AG08395 (cell line): ENCODE measurements around the gene JAK1.
"Not testable (repeated sequence)": the region's sequence is repeated elsewhere in the genome, so short reads cannot be mapped to it uniquely, and the experiment has no call there.

Source experiments
- DNase-seq: peaks from one replicate; pipeline ENCODE4 v3.0.0; 2012; ENCODE audit warnings: mixed read lengths, low spot score

Gene JAK1

GRCh38 chr1:64836802-64837201, 129.5 kb downstream of the JAK1 start:
- no peak for DNase-seq

GRCh38 chr1:64834734-64835133, 131.6 kb downstream of the JAK1 start:
- peak; percentile 65 for DNase-seq

- DNase-seq = no peak
Measured at GRCh38 chr1:64830030-64830651, 136.2 kb downstream of the JAK1 start.

- DNase-seq = no peak
Measured at GRCh38 chr1:64829411-64830029, 136.8 kb downstream of the JAK1 start.

- DNase-seq = no peak
Measured at GRCh38 chr1:64828829-64829228, 137.5 kb downstream of the JAK1 start.

- no peak for DNase-seq
Measured at GRCh38 chr1:64826991-64827390, 139.4 kb downstream of the JAK1 start.

- peak; percentile 64 for DNase-seq
Measured at GRCh38 chr1:64823691-64824476, 142.5 kb downstream of the JAK1 start.

GRCh38 chr1:64822621-64823020, 143.7 kb downstream of the JAK1 start:
- DNase-seq = no peak

GRCh38 chr1:64820572-64820971, 145.8 kb downstream of the JAK1 start:
- not testable (repeated sequence) for DNase-seq

GRCh38 chr1:64817364-64817763, 149.0 kb downstream of the JAK1 start:
- DNase-seq = not testable (repeated sequence)

GRCh38 chr1:64814427-64814826, 151.9 kb downstream of the JAK1 start:
- no peak for DNase-seq

GRCh38 chr1:64811131-64811530, 155.2 kb downstream of the JAK1 start:
- DNase-seq = no peak

- DNase-seq = no peak
Measured at GRCh38 chr1:64810001-64810400, 156.3 kb downstream of the JAK1 start.

- DNase-seq = no peak
Measured at GRCh38 chr1:64809309-64809708, 157.0 kb downstream of the JAK1 start.

GRCh38 chr1:64801851-64802523, 164.4 kb downstream of the JAK1 start:
- DNase-seq = no peak

- no peak for DNase-seq
Measured at GRCh38 chr1:64798872-64799271, 167.5 kb downstream of the JAK1 start.

GRCh38 chr1:64790832-64791487, 175.4 kb downstream of the JAK1 start:
- DNase-seq = no peak
